GM19099 (cell line): ENCODE measurements around the gene MAST3.

Experiments used
- POLR2A ChIP-seq: IDR thresholded peaks from 3 replicates; pipeline ENCODE4 v1.6.1; 2011; ENCODE audit warnings: low read depth; ENCODE audit not compliant: insufficient read length; ENCODE audit errors: extremely low read depth

Gene MAST3

GRCh38 chr19:18119013-18119716 lies 21.6 kb downstream of the MAST3 start:
- TF ChIP-seq POLR2A = no peak

- TF ChIP-seq POLR2A = no peak
Measured at GRCh38 chr19:18119717-18120105, 22.1 kb downstream of the MAST3 start.

- no peak for TF ChIP-seq POLR2A
Measured at GRCh38 chr19:18120127-18120526, 22.5 kb downstream of the MAST3 start.

GRCh38 chr19:18121166-18121565 lies 23.6 kb downstream of the MAST3 start:
- TF ChIP-seq POLR2A = no peak

GRCh38 chr19:18122424-18122823 lies 24.8 kb downstream of the MAST3 start:
- TF ChIP-seq POLR2A = no peak

GRCh38 chr19:18122860-18123795 lies 25.6 kb downstream of the MAST3 start:
- TF ChIP-seq POLR2A = no peak

GRCh38 chr19:18123819-18124218 lies 26.2 kb downstream of the MAST3 start:
- TF ChIP-seq POLR2A = no peak

- no peak for TF ChIP-seq POLR2A
Measured at GRCh38 chr19:18126097-18126496, 28.5 kb downstream of the MAST3 start.

- TF ChIP-seq POLR2A = no peak
Measured at GRCh38 chr19:18128044-18128443, 30.5 kb downstream of the MAST3 start.

GRCh38 chr19:18128805-18129204 lies 31.2 kb downstream of the MAST3 start:
- no peak for TF ChIP-seq POLR2A

GRCh38 chr19:18130523-18131242 lies 33.1 kb downstream of the MAST3 start:
- TF ChIP-seq POLR2A = no peak

- TF ChIP-seq POLR2A = no peak
Measured at GRCh38 chr19:18131841-18132596, 34.4 kb downstream of the MAST3 start.

- no peak for TF ChIP-seq POLR2A
Measured at GRCh38 chr19:18135712-18136584, 38.4 kb downstream of the MAST3 start.

- no peak for TF ChIP-seq POLR2A
Measured at GRCh38 chr19:18137242-18137641, 39.7 kb downstream of the MAST3 start.

- no peak for TF ChIP-seq POLR2A
Measured at GRCh38 chr19:18137657-18138339, 40.2 kb downstream of the MAST3 start.
